Measurements from ENCODE around the gene GNG4. TPM values are rescaled to one million over a fixed set of nuclear protein-coding genes. Genes with fewer than 3 reads are reported as not detected.

The GNG4 gene
- total and polyA plus RNA-seq, 2 donors (not counting 1 experiment from before 2014, with no cell fraction given): under 0.01 to 0.06 TPM

DNA sequence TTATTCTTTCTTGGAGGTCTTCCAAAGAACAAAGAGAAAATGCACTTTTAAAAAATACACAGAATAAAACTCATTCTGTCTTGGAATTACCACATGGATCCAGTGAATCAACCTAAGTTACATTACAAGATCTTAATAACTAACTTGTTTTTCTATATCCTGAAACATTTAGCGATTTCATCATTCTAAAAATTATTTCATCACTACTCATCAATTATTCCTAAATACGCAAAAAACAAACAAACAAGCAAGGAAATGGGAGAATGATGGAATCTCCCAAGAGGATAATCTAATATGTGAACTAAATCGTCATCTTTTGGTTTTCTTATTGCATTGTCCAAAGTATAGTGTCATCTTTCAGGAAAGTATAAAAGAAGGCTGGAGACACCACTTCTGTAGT, 38.5 kb upstream of the GNG4 start:
- no peaks in the 10 kb centered on the region for H3K79me2 ChIP-seq (ENCODE audit: control insufficient read depth, insufficient read depth, low read length)

DNA sequence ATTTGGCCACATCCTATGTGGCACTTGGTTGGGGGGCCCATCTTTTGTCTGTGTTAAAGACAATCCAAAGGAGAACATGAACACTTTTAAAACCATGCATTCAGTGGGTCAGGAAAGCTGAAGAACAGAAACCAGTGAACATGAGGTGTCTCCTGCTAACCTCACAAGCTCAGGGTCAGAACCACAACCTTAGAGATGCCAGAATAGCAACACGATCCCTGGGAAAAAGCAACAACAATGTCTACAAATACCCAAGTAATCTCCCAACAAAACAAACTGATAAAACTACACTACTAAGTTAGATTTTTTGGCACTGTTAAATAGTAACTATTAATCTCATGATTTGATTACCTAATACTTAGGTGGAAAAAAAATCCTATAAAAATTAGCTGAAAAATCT, 34.1 kb upstream of the GNG4 start:
- no peaks in the 10 kb centered on the region for H3K36me3 ChIP-seq (ENCODE audit: control insufficient read depth, insufficient read depth, low read length)
- H3K27me3 ChIP-seq (ENCODE audit: control insufficient read depth, insufficient read depth, low read length): no peaks in the 10 kb centered on the region
- no peaks in the 10 kb centered on the region for H3K4me1 ChIP-seq (ENCODE audit: control insufficient read depth, extremely low read depth, insufficient read depth, low read length)
- H3K4me3 ChIP-seq (replicated peaks in 1 of 4; ENCODE audit: control extremely low read depth in 1 of 4, insufficient read depth in 1 of 4, low read depth in 3 of 4, low read length in 4 of 4): no peak overlapping the region
- no peaks in the 10 kb centered on the region for H3K79me2 ChIP-seq (ENCODE audit: control insufficient read depth, insufficient read depth, low read length)
- no peak overlapping the region for H2AFZ ChIP-seq (ENCODE audit: low read length)
- H3K27ac ChIP-seq (ENCODE audit: insufficient read depth, low read length): no peak overlapping the region
- no peak overlapping the region for H3K4me2 ChIP-seq (ENCODE audit: extremely low read depth, insufficient read depth, low read length)
- no peak for DNase-seq (ENCODE audit: low read depth in 2 of 2)
- H3K9ac ChIP-seq (ENCODE audit: insufficient read depth, low read length): no peak overlapping the region
- H3K9me3 ChIP-seq (ENCODE audit: control insufficient read depth, insufficient read depth, low read depth, low read length): no peaks in the 10 kb centered on the region
- TF ChIP-seq EZH2 (IDR thresholded peaks at IDR 0.05; ENCODE audit: low read length, missing control alignments): no peak
- no peaks in the 10 kb centered on the region for H4K20me1 ChIP-seq (ENCODE audit: control insufficient read depth, extremely low read depth, insufficient read depth, low read length)

More for the DNA sequence above, 38.5 kb upstream of the GNG4 start:
- TF ChIP-seq, protein P1, sequence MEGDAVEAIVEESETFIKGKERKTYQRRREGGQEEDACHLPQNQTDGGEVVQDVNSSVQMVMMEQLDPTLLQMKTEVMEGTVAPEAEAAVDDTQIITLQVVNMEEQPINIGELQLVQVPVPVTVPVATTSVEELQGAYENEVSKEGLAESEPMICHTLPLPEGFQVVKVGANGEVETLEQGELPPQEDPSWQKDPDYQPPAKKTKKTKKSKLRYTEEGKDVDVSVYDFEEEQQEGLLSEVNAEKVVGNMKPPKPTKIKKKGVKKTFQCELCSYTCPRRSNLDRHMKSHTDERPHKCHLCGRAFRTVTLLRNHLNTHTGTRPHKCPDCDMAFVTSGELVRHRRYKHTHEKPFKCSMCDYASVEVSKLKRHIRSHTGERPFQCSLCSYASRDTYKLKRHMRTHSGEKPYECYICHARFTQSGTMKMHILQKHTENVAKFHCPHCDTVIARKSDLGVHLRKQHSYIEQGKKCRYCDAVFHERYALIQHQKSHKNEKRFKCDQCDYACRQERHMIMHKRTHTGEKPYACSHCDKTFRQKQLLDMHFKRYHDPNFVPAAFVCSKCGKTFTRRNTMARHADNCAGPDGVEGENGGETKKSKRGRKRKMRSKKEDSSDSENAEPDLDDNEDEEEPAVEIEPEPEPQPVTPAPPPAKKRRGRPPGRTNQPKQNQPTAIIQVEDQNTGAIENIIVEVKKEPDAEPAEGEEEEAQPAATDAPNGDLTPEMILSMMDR (conservative IDR thresholded peaks at IDR 0.05 in 1 of 2, IDR thresholded peaks at IDR 0.05 in 1 of 2; ENCODE audit: low read depth in 1 of 2, low read length in 2 of 2): no peak
- no peak for TF ChIP-seq EZH2 (IDR thresholded peaks at IDR 0.05; ENCODE audit: low read length, missing control alignments)
- H3K9me3 ChIP-seq (ENCODE audit: control insufficient read depth, insufficient read depth, low read depth, low read length): no peaks in the 10 kb centered on the region
- no peaks in the 10 kb centered on the region for H4K20me1 ChIP-seq (ENCODE audit: control insufficient read depth, extremely low read depth, insufficient read depth, low read length)
- H3K4me2 ChIP-seq (ENCODE audit: extremely low read depth, insufficient read depth, low read length): no peak overlapping the region
- H3K9ac ChIP-seq (ENCODE audit: insufficient read depth, low read length): no peak overlapping the region
- H3K36me3 ChIP-seq (ENCODE audit: control insufficient read depth, insufficient read depth, low read length): no peaks in the 10 kb centered on the region
- no peak overlapping the region for H3K4me3 ChIP-seq (replicated peaks in 1 of 4; ENCODE audit: control extremely low read depth in 1 of 4, insufficient read depth in 1 of 4, low read depth in 3 of 4, low read length in 4 of 4)
- DNase-seq (ENCODE audit: low read depth in 2 of 2): peak in 1 of 2 donors; percentile 22
- no peak overlapping the region for H2AFZ ChIP-seq (ENCODE audit: low read length)
- H3K4me1 ChIP-seq (ENCODE audit: control insufficient read depth, extremely low read depth, insufficient read depth, low read length): no peaks in the 10 kb centered on the region
- no peak overlapping the region for H3K27ac ChIP-seq (ENCODE audit: insufficient read depth, low read length)
- no peaks in the 10 kb centered on the region for H3K27me3 ChIP-seq (ENCODE audit: control insufficient read depth, insufficient read depth, low read length)

DNA sequence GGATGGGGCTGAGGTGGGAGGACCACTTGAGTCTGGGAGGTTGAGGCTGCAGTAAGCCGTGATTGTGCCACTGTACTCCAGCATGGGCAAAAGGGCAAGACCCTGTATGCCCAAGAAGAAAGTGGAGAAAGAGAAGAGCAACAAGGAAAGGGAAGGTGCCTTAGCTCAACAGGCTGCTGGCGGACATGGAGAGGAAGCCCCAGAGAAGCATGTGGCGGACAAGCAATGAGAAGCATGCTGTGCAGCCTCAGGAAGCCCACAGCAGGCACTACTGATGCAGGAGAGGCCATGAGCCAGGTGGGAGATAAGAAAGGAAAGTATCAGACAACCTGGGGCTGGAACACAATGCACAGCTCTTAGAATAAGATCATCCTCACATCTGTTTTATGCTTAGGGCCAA, 32.6 kb upstream of the GNG4 start:
- Histone ChIP-seq H3K79me2 (ENCODE audit: control insufficient read depth, insufficient read depth, low read length) (no peaks in the 10 kb centered on the region), H3K4me1 (ENCODE audit: control insufficient read depth, extremely low read depth, insufficient read depth, low read length) (no peaks in the 10 kb centered on the region), H3K9me3 (ENCODE audit: control insufficient read depth, insufficient read depth, low read depth, low read length) (no peaks in the 10 kb centered on the region), H3K4me3 (replicated peaks in 1 of 4; ENCODE audit: control extremely low read depth in 1 of 4, insufficient read depth in 1 of 4, low read depth in 3 of 4, low read length in 4 of 4) (no peak overlapping the region), H3K4me2 (ENCODE audit: extremely low read depth, insufficient read depth, low read length) (no peak overlapping the region), H2AFZ (ENCODE audit: low read length) (no peak overlapping the region), H4K20me1 (ENCODE audit: control insufficient read depth, extremely low read depth, insufficient read depth, low read length) (no peaks in the 10 kb centered on the region), H3K9ac (ENCODE audit: insufficient read depth, low read length) (no peak overlapping the region), H3K27ac (ENCODE audit: insufficient read depth, low read length) (no peak overlapping the region), H3K27me3 (ENCODE audit: control insufficient read depth, insufficient read depth, low read length) (no peaks in the 10 kb centered on the region), H3K36me3 (ENCODE audit: control insufficient read depth, insufficient read depth, low read length) (no peaks in the 10 kb centered on the region)
- DNase-seq (ENCODE audit: low read depth in 2 of 2): no peak
- TF ChIP-seq, protein P1 (conservative IDR thresholded peaks at IDR 0.05 in 1 of 2, IDR thresholded peaks at IDR 0.05 in 1 of 2; ENCODE audit: low read depth in 1 of 2, low read length in 2 of 2): no peak
- no peak for TF ChIP-seq EZH2 (IDR thresholded peaks at IDR 0.05; ENCODE audit: low read length, missing control alignments)
